HCT116 (cell line): ENCODE data around the gene LYVE1. TPM values are rescaled to one million over a fixed set of nuclear protein-coding genes. Genes with fewer than 3 reads are reported as not detected.

Experiments used
- CBX3 ChIP-seq: IDR thresholded peaks from 2 replicates; pipeline ENCODE4 v1.6.1; 2012; ENCODE audit warnings: low read depth
- EZH2 ChIP-seq: fragments of 200-600 bp; sonication (generic); IDR thresholded peaks from 2 replicates; pipeline ENCODE4 v1.6.1; 2017; ENCODE audit warnings: antibody characterized with exemption, mixed run types
- EZH2phosphoT487 ChIP-seq: fragments of 200-600 bp; IDR thresholded peaks from 2 replicates; pipeline ENCODE4 v1.6.1; 2018; ENCODE audit warnings: antibody characterized with exemption, borderline replicate concordance
- FOSL1 ChIP-seq: IDR thresholded peaks from 2 replicates; pipeline ENCODE4 v1.6.1; 2012; ENCODE audit warnings: low read depth
- MAX ChIP-seq: IDR thresholded peaks from 2 replicates; pipeline ENCODE4 v1.6.1; 2012
- RAD21 ChIP-seq: IDR thresholded peaks from 2 replicates; pipeline ENCODE4 v1.6.1; 2012; ENCODE audit warnings: low read depth, mild to moderate bottlenecking
- SIN3A ChIP-seq: IDR thresholded peaks from 2 replicates; pipeline ENCODE4 v1.6.1; 2012; ENCODE audit warnings: low read depth
- SRF ChIP-seq: IDR thresholded peaks from 2 replicates; pipeline ENCODE4 v1.6.1; 2012; ENCODE audit warnings: low read depth
- TCF7L2 ChIP-seq: IDR thresholded peaks from 2 replicates; pipeline ENCODE4 v1.7.0; 2011; ENCODE audit warnings: borderline replicate concordance, inconsistent platforms; ENCODE audit not compliant: insufficient read depth, insufficient read length; ENCODE audit errors: extremely low read depth
- YY1 ChIP-seq: IDR thresholded peaks from 2 replicates; pipeline ENCODE4 v1.6.1; 2011; ENCODE audit warnings: low read length, low read depth, moderate library complexity, mild to moderate bottlenecking; ENCODE audit not compliant: insufficient replicate concordance; ENCODE audit errors: extremely low read depth
- total RNA-seq: library from RNA; stranded (reverse); gene quantifications from one replicate; pipeline ENCODE4 v1.2.1, GENCODE V29; 2021; ENCODE audit not compliant: unreplicated experiment
- TF ChIP-seq, protein P1 (sequence below): IDR thresholded peaks from 2 replicates; pipeline ENCODE4 v1.6.1; 2012; ENCODE audit warnings: low read depth

Gene LYVE1
- total RNA-seq, 1 experiment from 2014 or later: 0.34 TPM

GRCh38 chr11:10526974-10527918 is 41.2 kb downstream of the LYVE1 start (continued):
- TF ChIP-seq EZH2phosphoT487 (no peak), MAX (peak; percentile 61), CBX3 (peak; percentile 84), RAD21 (0 out of 2 replicates have a peak, but pooled peaks have one; percentile 8), EZH2 (no peak), SRF (no peak), FOSL1 (peak; percentile 88), SIN3A (peak; percentile 74), TCF7L2 (peak; percentile 58), YY1 (peak; percentile 34)
- TF ChIP-seq, protein P1, sequence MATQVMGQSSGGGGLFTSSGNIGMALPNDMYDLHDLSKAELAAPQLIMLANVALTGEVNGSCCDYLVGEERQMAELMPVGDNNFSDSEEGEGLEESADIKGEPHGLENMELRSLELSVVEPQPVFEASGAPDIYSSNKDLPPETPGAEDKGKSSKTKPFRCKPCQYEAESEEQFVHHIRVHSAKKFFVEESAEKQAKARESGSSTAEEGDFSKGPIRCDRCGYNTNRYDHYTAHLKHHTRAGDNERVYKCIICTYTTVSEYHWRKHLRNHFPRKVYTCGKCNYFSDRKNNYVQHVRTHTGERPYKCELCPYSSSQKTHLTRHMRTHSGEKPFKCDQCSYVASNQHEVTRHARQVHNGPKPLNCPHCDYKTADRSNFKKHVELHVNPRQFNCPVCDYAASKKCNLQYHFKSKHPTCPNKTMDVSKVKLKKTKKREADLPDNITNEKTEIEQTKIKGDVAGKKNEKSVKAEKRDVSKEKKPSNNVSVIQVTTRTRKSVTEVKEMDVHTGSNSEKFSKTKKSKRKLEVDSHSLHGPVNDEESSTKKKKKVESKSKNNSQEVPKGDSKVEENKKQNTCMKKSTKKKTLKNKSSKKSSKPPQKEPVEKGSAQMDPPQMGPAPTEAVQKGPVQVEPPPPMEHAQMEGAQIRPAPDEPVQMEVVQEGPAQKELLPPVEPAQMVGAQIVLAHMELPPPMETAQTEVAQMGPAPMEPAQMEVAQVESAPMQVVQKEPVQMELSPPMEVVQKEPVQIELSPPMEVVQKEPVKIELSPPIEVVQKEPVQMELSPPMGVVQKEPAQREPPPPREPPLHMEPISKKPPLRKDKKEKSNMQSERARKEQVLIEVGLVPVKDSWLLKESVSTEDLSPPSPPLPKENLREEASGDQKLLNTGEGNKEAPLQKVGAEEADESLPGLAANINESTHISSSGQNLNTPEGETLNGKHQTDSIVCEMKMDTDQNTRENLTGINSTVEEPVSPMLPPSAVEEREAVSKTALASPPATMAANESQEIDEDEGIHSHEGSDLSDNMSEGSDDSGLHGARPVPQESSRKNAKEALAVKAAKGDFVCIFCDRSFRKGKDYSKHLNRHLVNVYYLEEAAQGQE: no peak
